Measurements from ENCODE around the gene TCF4.

Gene TCF4

GRCh38 chr18:55585920-55586561 is 2.0 kb downstream of the TCF4 start:
- DNase-seq (ENCODE audit: low read depth in 2 of 2): no peak

DNA sequence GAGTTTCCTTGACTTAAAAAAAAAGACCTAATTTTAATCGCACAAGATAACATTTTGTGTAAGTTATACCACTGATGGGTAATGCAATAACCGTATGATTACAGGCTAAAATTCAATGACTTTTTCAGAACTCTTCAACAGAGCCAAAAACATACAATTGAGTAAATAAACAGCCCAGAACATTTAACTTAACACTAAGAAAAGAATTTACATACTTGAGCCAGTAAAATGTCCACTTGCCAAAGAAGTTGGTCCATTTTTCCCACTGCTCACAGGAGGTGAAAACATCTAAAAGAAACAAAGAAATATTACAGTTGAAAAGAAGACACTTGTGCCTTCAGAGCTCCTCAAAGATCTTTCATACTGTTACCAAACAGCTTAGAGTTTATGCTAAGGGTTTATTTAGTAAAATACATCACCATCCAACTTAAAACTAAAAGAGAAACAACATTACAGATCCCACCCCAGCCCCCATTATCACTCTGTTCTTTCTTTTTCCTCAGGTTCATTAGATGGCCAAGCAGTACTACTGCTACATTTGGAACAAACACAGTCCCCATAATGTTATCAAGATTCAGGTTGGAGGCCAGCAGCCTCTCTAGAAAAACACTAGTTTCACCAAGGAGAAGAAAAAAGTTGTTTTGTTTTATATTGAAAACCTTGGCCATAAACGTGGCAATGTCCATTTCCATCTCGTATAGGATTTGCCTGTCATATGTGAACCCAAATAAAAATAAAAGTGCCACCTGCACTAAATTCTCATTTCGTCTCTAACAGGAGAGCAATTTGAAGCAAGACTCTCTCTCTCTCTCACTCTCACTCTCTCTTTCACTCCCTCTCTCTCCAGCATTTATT is 2.7 kb downstream of the TCF4 start:
- no peak for DNase-seq (ENCODE audit: low read depth in 2 of 2)

GRCh38 chr18:55584201-55584600 is 3.8 kb downstream of the TCF4 start:
- no peak for DNase-seq (ENCODE audit: low read depth in 2 of 2)

DNA sequence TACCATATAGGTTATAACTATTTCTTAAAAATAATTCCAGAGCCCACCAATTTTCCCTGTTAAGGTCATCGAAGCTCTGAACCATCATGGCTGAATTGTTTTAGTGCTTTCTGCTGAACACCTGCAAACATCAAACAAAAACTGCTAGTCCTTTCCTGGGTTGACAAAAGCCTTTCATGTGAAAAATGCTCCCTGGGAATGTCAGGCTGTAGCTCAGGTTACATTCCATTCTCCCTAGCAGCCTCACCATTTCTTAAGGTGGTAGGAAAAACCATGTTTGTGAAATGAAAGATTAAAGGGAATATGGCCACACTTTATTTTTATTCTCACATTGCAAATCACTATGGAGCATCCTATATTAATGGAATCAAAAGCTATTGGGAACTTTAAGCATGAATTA is 5.7 kb downstream of the TCF4 start:
- DNase-seq (ENCODE audit: low read depth in 2 of 2): no peak

GRCh38 chr18:55579501-55580270 is 8.3 kb downstream of the TCF4 start:
- DNase-seq (ENCODE audit: low read depth in 2 of 2): peak in 1 of 2 experiments; percentile 16

DNA sequence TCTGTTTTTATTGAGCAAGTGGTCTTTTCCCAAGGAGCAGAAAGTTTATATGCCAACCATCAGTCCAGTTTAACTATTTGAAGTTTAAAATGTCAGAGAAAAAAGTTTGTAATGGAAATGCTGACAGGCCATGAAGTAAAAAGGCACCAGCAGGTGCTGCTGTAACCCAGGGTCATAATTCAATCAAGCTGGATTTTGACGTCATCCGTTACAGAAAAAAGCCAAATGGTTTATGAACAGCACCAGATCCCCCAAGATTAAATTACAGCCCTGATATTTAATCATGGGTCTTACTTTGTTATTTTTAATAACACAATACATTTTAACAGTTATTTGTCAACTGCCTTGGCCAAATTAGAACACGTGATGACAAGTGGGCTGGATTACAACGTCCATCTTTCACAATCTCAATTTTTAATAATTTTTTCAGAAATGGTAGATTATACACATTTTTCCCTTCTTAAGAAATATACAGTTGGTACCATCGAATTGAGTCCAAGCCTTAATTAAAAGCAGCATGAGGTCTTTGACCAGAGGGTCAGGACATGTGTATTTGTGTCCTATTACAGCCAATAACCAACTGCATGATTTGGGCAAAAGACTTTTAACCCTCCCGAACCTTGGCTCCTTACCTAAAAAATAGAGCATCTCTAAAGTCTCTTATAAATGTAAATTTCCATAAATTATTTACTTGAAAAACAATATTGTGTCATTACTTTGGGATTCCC is 10.0 kb downstream of the TCF4 start:
- DNase-seq (ENCODE audit: low read depth in 2 of 2): no peak

DNA sequence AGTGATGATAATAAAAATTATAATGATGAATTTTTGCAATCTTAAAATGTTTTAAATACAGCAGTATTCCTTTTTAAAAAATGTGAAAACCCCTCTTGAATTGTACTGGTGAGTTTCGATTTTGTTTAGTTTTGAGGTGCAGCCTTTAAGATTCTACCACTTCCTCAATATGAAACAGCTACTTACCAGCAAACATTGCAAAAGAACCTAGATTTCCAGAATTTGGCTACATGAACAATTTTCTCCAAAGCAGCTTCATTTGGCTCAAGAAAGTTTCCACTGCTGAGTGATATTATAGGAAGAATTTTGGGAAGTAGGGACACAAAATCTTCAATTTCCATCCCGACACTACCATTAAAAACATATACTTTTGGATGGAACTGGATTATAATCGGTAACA is 12.0 kb downstream of the TCF4 start:
- no peak for DNase-seq (ENCODE audit: low read depth in 2 of 2)

- no peak for DNase-seq (ENCODE audit: low read depth in 2 of 2)
These were observed 12.9 kb downstream of the TCF4 start for GRCh38 chr18:55575066-55575465.

- DNase-seq (ENCODE audit: low read depth in 2 of 2): no peak
These were observed 14.6 kb downstream of the TCF4 start for GRCh38 chr18:55573386-55573785.

DNA sequence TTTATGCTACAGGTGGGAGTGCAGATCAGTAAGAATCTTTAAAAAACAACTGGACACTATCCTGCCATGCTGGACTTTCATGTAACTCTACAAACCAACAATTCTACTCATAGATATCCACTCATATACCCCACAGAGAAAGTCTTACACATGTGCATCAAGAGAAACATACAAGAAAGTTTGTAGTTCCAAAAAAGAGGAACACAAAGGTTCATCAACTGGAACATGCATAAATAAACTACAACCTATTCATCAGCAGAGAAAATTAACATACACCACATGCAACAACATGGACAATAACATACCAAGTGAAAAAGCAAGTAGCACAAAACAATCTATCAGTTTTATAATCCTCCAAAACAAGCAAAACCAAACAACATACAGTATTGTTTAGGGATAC is 17.0 kb downstream of the TCF4 start:
- no peak for DNase-seq (ENCODE audit: low read depth in 2 of 2)

DNA sequence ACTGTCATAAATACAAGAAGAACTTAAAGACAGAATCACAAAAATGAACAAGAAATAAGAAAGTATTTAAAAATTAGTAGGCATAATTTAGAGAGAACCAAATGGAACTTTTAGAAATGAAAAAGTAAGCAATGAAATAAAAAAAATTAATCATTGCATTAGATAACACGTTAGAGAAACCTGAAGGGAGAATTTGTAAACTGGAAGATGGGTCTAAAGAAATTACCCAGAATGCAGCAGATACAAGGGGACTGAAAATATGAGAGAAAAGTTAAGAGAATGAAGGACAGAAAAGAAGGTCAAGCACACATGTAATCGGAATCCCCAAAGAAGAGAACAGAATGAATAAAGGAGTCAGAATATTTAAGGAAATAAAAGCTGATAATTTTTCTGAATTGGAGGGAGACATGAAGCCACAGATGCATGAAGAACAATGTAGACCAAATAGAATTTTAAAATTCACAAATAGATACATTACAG is 21.5 kb downstream of the TCF4 start:
- DNase-seq (ENCODE audit: low read depth in 2 of 2): no peak

GRCh38 chr18:55559739-55560138 is 28.3 kb downstream of the TCF4 start:
- no peak for DNase-seq (ENCODE audit: low read depth in 2 of 2)

GRCh38 chr18:55557211-55557610 is 30.8 kb downstream of the TCF4 start:
- no peak for DNase-seq (ENCODE audit: low read depth in 2 of 2)

- DNase-seq (ENCODE audit: low read depth in 2 of 2): no peak
These were observed 32.5 kb downstream of the TCF4 start for GRCh38 chr18:55555395-55556027.

DNA sequence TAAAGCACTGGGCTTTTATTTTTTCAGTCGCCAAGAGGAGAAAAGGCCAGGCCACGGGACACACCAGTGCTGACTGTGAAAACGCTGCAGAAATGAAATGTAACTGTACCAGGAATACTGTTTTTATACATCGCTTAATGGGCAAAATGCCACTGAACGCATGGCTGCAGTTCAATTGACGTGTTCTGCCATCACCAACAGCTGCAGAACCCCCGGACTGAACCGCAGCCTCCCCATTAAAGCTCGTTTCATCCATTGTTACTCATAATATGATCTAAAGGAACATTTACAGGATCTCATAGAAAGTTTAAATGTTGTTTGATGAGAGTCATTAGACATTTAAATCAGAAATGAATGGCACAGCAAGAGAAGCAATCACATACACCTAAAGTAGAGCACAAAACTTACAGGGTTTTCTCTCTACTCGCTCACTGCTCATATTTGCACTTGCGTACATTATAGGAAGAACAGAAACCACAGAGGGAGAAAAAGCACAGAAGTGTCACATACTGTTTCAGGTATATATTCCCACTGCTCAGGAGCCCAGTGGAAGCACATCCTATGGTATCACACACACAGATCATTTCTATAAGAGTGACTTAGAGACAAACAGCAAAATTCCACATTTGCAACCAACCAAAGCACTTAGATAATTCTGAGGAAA is 35.3 kb downstream of the TCF4 start:
- DNase-seq (ENCODE audit: low read depth in 2 of 2): no peak

- DNase-seq (ENCODE audit: low read depth in 2 of 2): no peak
These were observed 36.8 kb downstream of the TCF4 start for GRCh38 chr18:55551227-55551626.

DNA sequence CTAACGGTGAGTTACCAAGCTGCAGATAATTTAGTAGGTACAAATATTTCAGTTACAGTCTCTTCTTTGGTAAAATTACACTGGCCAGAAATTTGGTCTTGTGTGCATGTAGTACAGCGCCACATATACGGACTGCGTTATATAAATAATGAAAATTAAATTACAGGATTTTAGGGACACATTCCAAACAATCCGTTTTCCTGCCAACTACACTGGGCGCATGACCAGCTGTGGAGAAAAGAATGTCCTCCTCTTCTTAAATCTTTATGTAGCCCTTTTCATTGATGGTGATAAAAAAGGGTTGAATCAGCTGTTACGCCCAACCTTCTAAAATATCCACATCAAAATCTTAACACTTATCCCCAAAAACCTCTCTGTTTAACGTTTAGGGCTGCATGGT is 37.5 kb downstream of the TCF4 start:
- no peak for DNase-seq (ENCODE audit: low read depth in 2 of 2)

DNA sequence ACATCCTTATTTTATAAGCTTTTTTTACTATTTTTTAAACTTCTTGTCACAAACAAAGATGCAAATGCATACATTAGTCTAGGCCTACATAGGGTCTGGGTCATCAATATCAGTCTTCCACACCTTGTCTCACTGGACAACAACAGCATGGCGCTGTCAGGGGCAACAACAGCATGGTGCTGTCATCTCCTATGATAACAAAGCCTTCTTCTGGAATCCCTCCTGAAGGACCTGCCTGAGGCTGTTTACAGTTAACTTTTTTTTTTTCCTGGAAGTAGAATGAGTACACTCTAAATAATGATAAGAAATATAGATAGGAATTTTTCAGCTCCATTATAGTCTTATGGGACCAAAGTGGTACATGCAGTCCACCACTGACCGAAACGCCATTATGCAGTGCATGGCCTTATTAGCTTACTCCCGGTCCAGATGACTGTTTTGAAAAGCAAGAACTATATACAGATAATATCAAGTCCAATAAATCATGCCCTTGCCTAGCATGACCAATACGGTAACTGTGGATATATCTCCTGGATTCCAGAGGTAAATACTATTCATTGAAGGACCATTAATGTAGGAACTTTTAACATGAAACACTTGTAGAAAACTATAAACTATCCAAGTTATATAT is 38.4 kb downstream of the TCF4 start:
- DNase-seq (ENCODE audit: low read depth in 2 of 2): no peak

GRCh38 chr18:55547705-55548056 is 40.3 kb downstream of the TCF4 start:
- DNase-seq (ENCODE audit: low read depth in 2 of 2): no peak
